Measurements from ENCODE around the gene KEL.

KEL gene

GRCh38 chr7:142927085-142927745, 34.9 kb downstream of the KEL start:
- no peak for DNase-seq

GRCh38 chr7:142925413-142925812, 36.8 kb downstream of the KEL start:
- no peak for DNase-seq

DNA sequence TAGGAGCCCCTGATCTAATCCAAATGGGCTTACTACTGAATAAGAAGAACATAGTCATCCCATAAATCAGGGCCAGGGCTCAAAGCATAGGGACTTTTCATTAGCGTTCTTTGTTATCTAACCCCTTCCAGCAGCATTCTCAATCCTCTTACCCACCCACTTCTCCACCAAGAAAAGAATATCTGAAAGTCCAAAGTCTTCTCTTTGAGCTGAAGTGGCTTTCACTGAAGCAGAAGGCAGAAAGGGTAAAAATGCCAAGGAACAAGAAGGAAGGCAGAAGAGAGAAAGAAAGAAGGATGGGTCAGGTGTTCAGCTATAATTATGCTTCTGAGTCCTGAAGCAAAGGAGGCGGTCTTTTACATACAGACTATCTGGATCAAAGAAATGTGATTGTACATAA, 38.8 kb downstream of the KEL start:
- no peak for DNase-seq

DNA sequence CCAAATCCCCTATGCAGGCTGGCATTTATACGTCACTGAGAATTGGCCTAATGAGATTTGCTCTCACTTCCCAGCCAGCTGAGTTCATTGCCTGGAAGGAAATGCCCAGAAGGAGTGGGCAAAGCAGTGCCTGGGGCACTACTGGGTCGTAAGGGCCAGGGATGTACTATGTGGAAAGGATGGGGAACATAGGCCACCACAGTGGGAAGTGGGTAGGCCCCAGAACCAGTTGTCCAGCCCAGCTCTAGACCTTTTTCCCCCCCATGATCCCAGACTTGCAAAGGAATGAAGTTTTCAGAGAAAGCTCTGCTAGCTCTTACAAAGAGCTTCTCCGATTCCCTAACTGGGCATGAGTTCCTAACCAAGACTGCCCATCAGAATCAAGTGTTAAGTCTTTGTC, 42.5 kb downstream of the KEL start:
- DNase-seq, result no peak

- DNase-seq, result no peak
These were observed 43.3 kb downstream of the KEL start for GRCh38 chr7:142918901-142919300.

DNA sequence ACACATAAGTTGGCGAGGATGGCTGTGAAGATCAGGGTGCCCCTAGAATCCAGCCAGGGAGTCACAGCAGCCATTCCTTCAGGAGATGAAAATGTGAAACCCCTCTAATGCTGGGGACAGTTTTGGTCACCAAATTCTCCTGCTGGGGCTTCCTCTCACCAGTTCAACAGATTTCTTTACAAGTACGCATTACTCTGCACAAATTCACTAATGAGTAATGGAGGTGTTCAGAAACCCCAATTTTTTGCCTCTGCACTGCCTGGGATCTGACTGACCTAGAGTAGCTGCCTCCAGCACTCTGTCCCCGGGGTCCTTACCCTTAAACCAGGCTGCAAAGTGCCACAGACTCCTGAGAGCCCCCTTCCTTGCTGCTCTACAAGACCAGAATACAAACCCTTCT, 44.7 kb downstream of the KEL start:
- no peak for DNase-seq

- no peak for DNase-seq
These were observed 45.7 kb downstream of the KEL start for GRCh38 chr7:142916508-142916907.

DNA sequence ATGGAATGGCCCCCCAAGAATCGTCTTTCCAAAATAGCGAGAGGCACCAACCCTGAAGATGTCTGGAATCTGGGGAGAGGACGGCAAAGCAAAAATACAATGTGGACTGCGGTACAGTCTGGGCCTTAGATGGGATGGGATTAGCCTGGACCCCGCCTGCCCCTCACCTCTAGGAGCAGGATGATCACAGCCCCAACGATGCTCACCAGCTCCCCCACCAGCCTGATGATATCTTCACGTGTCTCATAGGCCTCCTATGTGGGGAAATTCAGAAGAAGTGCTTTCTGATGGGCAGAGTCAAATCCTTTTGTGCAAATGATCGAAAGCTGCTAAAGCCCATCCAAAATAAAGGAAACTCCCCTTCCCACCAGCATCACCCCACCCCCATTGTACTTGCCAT, 46.8 kb downstream of the KEL start:
- no peak for DNase-seq

GRCh38 chr7:142914121-142914520, 48.0 kb downstream of the KEL start:
- DNase-seq, result no peak

- DNase-seq, result no peak
These were observed 48.6 kb downstream of the KEL start for GRCh38 chr7:142913566-142913965.

GRCh38 chr7:142913051-142913450, 49.1 kb downstream of the KEL start:
- DNase-seq, result no peak

DNA sequence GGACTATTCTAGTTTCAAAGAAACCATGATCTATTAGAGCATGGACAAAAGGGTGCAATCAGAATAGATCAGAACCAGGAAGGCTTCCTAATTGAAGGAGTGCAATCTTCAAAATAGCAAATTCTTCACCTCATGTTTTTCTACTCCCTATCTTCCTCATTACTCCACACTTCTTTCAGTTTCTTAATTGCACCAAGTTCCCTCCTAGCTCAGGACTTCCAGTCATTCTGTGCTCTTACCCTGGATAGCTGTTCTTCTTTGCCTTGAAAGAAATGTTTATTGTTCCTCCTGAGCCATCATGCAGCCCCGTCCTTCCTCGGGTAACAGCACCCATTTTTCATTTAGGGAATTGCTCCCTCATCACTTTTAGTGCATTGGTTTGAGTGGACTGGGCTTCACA, 51.7 kb downstream of the KEL start:
- DNase-seq, result no peak

- no peak for DNase-seq
These were observed 52.1 kb downstream of the KEL start for GRCh38 chr7:142910031-142910433.

DNA sequence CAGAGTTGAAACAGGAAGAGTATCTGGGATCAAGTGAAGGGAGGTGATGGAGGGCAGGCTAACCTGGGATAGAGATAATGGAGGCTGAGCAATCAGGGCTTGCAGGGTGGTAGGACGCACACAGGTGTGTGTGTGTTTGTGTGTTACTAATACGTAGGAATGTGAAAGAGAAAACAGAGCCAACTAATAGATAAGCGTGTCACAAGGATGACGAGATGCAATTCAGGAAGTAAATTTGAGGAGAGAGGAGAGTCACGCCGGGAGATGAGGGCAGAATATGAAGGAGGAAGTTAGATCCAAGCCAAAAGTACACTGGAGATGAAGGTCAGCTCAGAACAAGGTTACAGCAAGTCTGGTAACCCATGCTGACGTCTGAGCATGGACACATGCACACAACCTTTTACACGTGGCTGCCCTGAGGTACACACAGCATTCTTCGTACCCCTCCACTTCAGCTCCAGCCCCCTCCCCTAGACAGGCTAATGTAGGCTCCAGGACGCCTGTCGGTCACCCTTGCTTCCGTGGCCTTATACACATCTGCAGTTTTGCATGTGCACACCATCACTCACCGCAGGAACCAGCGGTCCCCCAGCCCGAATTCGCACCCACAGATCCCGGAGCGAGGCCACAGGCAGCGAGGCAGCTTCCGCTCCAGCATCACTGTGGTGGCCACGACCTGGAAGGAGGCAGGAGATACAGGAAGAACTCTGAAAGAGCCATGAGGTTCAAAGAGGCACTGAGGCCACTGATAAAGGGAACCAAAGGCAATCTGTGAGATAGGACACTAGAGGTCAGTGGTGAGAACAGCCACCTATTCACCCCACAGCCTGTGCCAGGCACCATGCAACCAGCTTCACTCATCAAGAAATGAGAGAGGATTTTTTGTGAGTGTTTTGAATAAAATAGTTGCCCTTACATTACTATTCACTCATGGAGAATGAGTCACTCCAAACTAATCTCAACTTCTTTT, 53.0 kb downstream of the KEL start:
- no peak for DNase-seq

DNA sequence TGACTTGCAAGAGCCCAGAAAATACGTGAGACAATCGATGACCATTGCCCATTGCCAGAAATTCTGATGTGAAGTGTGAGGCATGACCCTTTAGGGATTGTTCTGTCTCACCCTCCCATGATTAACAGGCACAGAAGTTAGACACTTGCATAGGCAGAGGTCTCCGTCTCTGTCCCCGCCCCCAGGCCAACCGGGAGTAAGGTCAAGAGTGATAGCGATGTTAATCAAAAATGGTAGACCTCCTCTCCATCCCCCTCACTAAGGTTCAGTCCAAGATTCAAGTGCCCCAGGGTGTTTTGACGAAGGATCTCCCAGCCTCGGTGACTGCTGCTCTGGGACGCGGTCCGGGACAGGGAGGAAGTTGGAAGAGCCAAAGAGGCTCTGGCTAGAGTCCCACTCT, 53.9 kb downstream of the KEL start:
- no peak for DNase-seq

GRCh38 chr7:142906643-142907042, 55.5 kb downstream of the KEL start:
- no peak for DNase-seq

GRCh38 chr7:142905759-142906158, 56.4 kb downstream of the KEL start:
- DNase-seq, result no peak

DNA sequence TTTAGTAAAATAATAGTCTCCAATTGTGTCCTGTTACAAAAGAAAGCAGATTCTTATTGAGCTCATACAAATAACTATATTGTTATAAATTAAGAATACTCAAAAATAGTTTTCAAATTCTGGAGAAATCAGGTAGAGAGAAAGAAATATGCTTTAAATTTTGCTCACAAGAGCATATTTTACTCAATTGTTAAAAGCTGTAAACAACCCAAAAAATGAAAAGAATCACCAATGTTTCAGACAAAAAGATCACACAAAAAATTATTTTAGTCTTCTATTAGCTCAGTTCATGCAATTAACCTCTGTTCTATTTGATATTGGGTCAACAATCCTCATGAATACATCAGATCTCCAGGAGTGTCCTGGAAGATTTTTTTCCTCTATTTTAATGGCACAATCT, 58.0 kb downstream of the KEL start:
- DNase-seq, result no peak

GRCh38 chr7:142901426-142902259, 60.5 kb downstream of the KEL start:
- DNase-seq, result no peak

GRCh38 chr7:142899661-142900060, 62.5 kb downstream of the KEL start:
- DNase-seq, result no peak

DNA sequence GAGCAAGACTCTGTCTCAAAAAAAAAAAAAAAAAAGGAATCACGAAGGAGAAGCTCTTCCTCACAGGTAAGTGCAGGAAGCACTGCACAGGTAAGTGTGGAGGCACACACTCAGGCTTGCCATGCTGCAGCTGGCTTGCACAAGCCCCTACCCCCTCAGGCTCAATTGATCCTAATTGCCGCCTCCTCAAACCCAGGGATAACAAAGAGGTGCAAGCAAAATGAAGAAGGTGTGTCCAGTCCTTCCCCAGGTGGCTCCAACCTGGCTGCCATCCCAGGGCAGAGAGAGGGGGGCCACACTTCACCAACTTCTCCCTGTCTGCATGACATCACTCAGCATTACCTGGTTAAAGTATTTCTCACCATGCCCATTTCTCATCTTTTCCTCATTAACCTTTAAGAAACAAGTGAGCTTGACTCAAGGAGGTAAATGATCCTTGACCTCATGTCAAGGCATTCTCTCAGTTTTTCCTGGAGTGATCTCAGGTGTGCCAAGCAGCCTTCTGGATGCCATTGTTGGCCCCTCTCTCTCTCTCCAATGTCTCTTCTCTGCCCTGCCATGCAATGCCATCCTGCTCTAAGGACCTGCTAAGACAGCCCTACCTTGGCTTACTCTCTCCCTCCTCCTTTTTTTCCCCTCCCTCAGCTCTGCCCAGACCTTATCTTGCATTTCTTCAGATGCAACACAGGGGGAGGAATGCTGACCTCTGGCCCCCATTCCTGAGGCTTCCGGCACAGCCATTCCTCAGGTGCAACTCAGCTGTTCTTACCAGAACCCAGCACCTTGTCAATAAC, 63.6 kb downstream of the KEL start:
- DNase-seq, result peak; percentile 77

- no peak for DNase-seq
These were observed 64.5 kb downstream of the KEL start for GRCh38 chr7:142897691-142898090.
